ENCODE measurements around the gene NACA.

GRCh38 chr12:56728139-56728861 lies 3.2 kb upstream of the NACA start:
- TF ChIP-seq CTCF (IDR thresholded peaks at IDR 0.05) (no peak), POLR2A (IDR thresholded peaks at IDR 0.05) (no peak)

Measured in heart left ventricle (tissue), 13 donors.